ENCODE results near the gene NUTM2B. TPM values are rescaled to one million over a fixed set of nuclear protein-coding genes. Genes with fewer than 3 reads are reported as not detected.

NUTM2B gene, protein sequence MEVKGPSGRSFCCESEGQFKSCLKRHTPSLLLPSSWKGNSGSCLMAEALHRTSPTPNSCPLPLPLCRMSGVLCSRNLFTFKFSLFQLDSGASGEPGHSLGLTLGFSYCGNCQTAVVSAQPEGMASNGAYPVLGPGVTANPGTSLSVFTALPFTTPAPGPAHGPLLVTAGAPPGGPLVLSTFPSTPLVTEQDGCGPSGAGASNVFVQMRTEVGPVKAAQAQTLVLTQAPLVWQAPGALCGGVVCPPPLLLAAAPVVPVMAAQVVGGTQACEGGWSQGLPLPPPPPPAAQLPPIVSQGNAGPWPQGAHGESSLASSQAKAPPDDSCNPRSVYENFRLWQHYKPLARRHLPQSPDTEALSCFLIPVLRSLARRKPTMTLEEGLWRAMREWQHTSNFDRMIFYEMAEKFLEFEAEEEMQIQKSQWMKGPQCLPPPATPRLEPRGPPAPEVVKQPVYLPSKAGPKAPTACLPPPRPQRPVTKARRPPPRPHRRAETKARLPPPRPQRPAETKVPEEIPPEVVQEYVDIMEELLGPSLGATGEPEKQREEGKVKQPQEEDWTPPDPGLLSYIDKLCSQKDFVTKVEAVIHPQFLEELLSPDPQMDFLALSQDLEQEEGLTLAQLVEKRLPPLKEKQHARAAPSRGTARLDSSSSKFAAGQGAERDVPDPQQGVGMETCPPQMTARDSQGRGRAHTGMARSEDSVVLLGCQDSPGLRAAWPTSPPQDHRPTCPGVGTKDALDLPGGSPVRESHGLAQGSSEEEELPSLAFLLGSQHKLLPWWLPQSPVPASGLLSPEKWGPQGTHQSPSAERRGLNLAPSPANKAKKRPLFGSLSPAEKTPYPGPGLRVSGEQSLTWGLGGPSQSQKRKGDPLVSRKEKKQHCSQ
- total RNA-seq, result under 0.01 and 0.43 TPM in 2 replicates

DNA sequence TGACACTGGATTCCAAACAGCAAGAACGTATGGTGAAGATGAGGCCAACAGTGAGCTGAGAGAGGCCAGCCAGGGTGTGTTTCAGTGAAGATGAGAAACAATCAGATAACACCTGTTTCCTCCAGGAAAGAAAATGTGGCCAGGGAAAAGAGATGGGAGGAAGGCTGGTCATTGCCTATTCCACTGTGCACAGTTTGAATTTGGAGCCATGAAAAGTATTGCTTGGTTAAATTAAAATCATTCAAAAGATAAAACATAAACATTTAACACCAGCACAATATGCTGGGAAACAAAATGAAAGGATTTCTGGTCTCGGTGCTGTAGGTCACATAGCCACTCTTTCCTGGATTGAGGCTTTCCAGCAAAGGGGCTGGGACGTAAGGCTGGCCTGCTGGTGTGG lies at the start of gene NUTM2B:
TSS of gene NUTM2B (plus strand) at position 301 of the 400 bp plus-strand sequence. CDS start 383 bp downstream, outside the sequence.

Other genes starting within 250 kb of the NUTM2B start
- gene EIF5AL1, start 190.7 kb upstream of the NUTM2B start, total RNA-seq, result 0.43 and 0.48 TPM in 2 replicates
- under 0.01 TPM in 1 of 2 replicates, not detected in the other for gene SFTPA2, start 142.8 kb upstream of the NUTM2B start, total RNA-seq
- not detected in 2 replicates for gene SFTPA1, start 92.3 kb upstream of the NUTM2B start, total RNA-seq
- gene NUTM2E, start 123.5 kb downstream of the NUTM2B start, total RNA-seq, result 0.24 TPM in 1 of 2 replicates, not detected in the other
- under 0.01 and 1.3 TPM in 2 replicates for gene SFTPD, start 245.9 kb downstream of the NUTM2B start, total RNA-seq

All from tracheal epithelial cell (primary cell).